ENCODE results near the gene WBP1. TPM values are rescaled to one million over a fixed set of nuclear protein-coding genes. Genes with fewer than 3 reads are reported as not detected.

The WBP1 gene
- polyA plus RNA-seq, 2 of the 4 experiments (the other 2 are of a cell fraction) = 59.0 to 62.6 TPM

DNA sequence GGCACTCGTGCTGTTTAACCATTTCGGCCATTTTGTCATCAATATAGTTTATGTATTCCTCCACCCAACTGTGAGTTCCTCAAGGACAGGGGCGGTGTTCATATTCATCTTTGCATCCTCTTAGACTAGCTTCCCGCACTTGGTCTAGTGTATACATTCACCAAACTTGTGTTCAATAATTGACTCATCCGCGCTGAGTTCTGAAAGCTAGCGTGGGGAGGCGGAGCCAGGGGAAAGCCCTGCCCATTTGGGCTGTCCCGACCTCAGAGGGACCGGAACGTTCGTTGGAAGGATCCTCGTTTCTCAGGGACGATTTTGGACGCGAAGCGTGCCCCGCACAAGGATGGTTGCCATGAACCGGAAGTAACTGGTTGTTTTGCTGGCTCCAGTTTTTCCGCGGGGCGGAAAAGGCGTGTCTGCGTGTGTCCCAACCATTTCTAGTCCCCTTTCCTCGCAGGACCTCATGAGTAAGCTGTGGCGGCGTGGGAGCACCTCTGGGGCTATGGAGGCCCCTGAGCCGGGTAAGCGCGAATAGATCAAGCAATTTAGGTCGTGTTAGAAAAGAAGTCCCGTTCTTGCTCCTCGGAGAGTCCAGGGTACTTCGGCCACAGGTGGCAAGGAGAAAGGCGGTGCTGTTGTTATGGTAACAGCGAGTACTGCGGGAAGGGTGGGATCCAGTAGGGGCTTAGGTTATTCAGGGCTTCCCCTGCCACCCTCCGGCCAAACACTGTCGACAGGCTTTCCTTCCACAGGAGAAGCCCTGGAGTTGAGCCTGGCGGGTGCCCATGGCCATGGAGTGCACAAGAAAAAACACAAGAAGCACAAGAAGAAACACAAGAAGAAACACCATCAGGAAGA, 3.4 kb upstream of the WBP1 start, which contains the start of gene INO80B:
Gene INO80B, plus strand, starts transcription at position 434 of the 858 bp plus-strand sequence. Its CDS starts 30 bp downstream, at position 464.
- Histone ChIP-seq H3K4me3 (peak within 1 kb of the TSS; percentile 67), H3K9me3 (no peaks in the 10 kb centered on the region), H3K27ac (peak within 1 kb of the TSS; percentile 74 to 87), H3K4me1 (peaks cover 24% of the 10 kb centered on the region), H3K4me2 (peak within 1 kb of the TSS; percentile 85)
- ATAC-seq (peak; percentile 54 to 60), FAIRE-seq (peak; percentile 92), DNase-seq (ENCODE audit: low read depth in 1 of 2, low spot score in 1 of 2) (peak; percentile 92 to 99)
- POLR2A ChIA-PET = interaction anchor here (0.7 to 2.2 kb wide), 8 partner anchors 10 to 626 kb away, joined by 3 to 21 read pairs (median 6); partner anchors contain the start of genes CCDC142, DQX1, MOGS and MRPL53
- CTCF ChIA-PET = interaction anchor here (0.6 to 4.6 kb wide), 10 partner anchors 12 to 136 kb away, joined by 3 to 25 read pairs (median 4); partner anchors contain the start of genes CCDC142 and TTC31
- WGBS (ENCODE audit: missing lambda C conversion rate) = 3% methylated on average over 40 of the region's 40 CpGs
- TF ChIP-seq POLR2A (IDR thresholded peaks at IDR 0.05; ENCODE audit: low read length) (peak; percentile 40; the same call in 1 of the 2 replicates), ESRRA (IDR thresholded peaks at IDR 0.05; ENCODE audit: borderline replicate concordance, low read length) (0 out of 2 replicates have a peak, but pooled peaks have one; percentile 41), HOXA7 (CRISPR knock-in tag; IDR thresholded peaks at IDR 0.05) (no peak), EHF (CRISPR knock-in tag; IDR thresholded peaks at IDR 0.05) (no peak), FOXS1 (CRISPR knock-in tag; IDR thresholded peaks at IDR 0.05) (no peak), CBX2 (IDR thresholded peaks at IDR 0.05; ENCODE audit: borderline replicate concordance, low read depth) (no peak), JUNB (IDR thresholded peaks at IDR 0.05) (no peak), CEBPB (IDR thresholded peaks at IDR 0.05) (peak in 1 of 2 experiments; percentile 54; a peak in 1 of 4 replicates), SREBF2 (IDR thresholded peaks at IDR 0.05) (no peak), EP300 (IDR thresholded peaks at IDR 0.05) (no peak), EHMT2 (IDR thresholded peaks at IDR 0.05; ENCODE audit: low read depth) (no peak), CHD4 (IDR thresholded peaks at IDR 0.05; ENCODE audit: borderline replicate concordance) (no peak), ZFP36 (IDR thresholded peaks at IDR 0.05; ENCODE audit: borderline replicate concordance, partially characterized antibody) (peak; percentile 12), RAD21 (conservative IDR thresholded peaks at IDR 0.05 in 1 of 2, IDR thresholded peaks at IDR 0.05 in 1 of 2) (peak in 1 of 2 experiments; percentile 39; a peak in 3 of 5 replicates), FOSL2 (IDR thresholded peaks at IDR 0.05) (no peak), FOSL2 (CRISPR knock-in tag; IDR thresholded peaks at IDR 0.05) (peak; percentile 66), ZC3H11A (IDR thresholded peaks at IDR 0.05) (peak; percentile 38; the same call in 1 of the 2 replicates), HOXB5 (CRISPR knock-in tag; IDR thresholded peaks at IDR 0.05) (peak; percentile 71; the same call in 1 of the 2 replicates), MYC (IDR thresholded peaks at IDR 0.05; ENCODE audit: borderline replicate concordance, low read length) (peak; percentile 89), KDM5A (IDR thresholded peaks at IDR 0.05) (0 out of 2 replicates have a peak, but pooled peaks have one; percentile 59), SMC3 (IDR thresholded peaks at IDR 0.05) (peak; percentile 44), NFE2L2 (conservative IDR thresholded peaks at IDR 0.05; ENCODE audit: low read length) (no peak), TP53 (CRISPR knock-in tag; IDR thresholded peaks at IDR 0.05) (no peak), FOSB (CRISPR knock-in tag; IDR thresholded peaks at IDR 0.05) (no peak), RFX5 (IDR thresholded peaks at IDR 0.05) (peak; percentile 25; the same call in 1 of the 2 replicates), MAZ (IDR thresholded peaks at IDR 0.05; ENCODE audit: borderline replicate concordance, low read depth, low read length) (peak; percentile 58; the same call in 1 of the 2 replicates)
- TF ChIP-seq, protein P1, sequence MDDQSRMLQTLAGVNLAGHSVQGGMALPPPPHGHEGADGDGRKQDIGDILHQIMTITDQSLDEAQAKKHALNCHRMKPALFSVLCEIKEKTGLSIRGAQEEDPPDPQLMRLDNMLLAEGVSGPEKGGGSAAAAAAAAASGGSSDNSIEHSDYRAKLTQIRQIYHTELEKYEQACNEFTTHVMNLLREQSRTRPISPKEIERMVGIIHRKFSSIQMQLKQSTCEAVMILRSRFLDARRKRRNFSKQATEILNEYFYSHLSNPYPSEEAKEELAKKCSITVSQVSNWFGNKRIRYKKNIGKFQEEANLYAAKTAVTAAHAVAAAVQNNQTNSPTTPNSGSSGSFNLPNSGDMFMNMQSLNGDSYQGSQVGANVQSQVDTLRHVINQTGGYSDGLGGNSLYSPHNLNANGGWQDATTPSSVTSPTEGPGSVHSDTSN (IDR thresholded peaks at IDR 0.05) = peak; percentile 65; the same call in 1 of the 2 replicates
- TF ChIP-seq, protein P2, sequence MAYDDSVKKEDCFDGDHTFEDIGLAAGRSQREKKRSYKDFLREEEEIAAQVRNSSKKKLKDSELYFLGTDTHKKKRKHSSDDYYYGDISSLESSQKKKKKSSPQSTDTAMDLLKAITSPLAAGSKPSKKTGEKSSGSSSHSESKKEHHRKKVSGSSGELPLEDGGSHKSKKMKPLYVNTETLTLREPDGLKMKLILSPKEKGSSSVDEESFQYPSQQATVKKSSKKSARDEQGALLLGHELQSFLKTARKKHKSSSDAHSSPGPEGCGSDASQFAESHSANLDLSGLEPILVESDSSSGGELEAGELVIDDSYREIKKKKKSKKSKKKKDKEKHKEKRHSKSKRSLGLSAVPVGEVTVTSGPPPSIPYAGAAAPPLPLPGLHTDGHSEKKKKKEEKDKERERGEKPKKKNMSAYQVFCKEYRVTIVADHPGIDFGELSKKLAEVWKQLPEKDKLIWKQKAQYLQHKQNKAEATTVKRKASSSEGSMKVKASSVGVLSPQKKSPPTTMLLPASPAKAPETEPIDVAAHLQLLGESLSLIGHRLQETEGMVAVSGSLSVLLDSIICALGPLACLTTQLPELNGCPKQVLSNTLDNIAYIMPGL (CRISPR knock-in tag; IDR thresholded peaks at IDR 0.05; ENCODE audit: borderline replicate concordance) = 0 out of 2 replicates have a peak, but pooled peaks have one; percentile 55
- TF ChIP-seq, protein P3, sequence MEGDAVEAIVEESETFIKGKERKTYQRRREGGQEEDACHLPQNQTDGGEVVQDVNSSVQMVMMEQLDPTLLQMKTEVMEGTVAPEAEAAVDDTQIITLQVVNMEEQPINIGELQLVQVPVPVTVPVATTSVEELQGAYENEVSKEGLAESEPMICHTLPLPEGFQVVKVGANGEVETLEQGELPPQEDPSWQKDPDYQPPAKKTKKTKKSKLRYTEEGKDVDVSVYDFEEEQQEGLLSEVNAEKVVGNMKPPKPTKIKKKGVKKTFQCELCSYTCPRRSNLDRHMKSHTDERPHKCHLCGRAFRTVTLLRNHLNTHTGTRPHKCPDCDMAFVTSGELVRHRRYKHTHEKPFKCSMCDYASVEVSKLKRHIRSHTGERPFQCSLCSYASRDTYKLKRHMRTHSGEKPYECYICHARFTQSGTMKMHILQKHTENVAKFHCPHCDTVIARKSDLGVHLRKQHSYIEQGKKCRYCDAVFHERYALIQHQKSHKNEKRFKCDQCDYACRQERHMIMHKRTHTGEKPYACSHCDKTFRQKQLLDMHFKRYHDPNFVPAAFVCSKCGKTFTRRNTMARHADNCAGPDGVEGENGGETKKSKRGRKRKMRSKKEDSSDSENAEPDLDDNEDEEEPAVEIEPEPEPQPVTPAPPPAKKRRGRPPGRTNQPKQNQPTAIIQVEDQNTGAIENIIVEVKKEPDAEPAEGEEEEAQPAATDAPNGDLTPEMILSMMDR (IDR thresholded peaks at IDR 0.05) = no peak
- TF ChIP-seq, protein P4, sequence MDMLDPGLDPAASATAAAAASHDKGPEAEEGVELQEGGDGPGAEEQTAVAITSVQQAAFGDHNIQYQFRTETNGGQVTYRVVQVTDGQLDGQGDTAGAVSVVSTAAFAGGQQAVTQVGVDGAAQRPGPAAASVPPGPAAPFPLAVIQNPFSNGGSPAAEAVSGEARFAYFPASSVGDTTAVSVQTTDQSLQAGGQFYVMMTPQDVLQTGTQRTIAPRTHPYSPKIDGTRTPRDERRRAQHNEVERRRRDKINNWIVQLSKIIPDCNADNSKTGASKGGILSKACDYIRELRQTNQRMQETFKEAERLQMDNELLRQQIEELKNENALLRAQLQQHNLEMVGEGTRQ (IDR thresholded peaks at IDR 0.05) = no peak
- TF ChIP-seq, protein P5, sequence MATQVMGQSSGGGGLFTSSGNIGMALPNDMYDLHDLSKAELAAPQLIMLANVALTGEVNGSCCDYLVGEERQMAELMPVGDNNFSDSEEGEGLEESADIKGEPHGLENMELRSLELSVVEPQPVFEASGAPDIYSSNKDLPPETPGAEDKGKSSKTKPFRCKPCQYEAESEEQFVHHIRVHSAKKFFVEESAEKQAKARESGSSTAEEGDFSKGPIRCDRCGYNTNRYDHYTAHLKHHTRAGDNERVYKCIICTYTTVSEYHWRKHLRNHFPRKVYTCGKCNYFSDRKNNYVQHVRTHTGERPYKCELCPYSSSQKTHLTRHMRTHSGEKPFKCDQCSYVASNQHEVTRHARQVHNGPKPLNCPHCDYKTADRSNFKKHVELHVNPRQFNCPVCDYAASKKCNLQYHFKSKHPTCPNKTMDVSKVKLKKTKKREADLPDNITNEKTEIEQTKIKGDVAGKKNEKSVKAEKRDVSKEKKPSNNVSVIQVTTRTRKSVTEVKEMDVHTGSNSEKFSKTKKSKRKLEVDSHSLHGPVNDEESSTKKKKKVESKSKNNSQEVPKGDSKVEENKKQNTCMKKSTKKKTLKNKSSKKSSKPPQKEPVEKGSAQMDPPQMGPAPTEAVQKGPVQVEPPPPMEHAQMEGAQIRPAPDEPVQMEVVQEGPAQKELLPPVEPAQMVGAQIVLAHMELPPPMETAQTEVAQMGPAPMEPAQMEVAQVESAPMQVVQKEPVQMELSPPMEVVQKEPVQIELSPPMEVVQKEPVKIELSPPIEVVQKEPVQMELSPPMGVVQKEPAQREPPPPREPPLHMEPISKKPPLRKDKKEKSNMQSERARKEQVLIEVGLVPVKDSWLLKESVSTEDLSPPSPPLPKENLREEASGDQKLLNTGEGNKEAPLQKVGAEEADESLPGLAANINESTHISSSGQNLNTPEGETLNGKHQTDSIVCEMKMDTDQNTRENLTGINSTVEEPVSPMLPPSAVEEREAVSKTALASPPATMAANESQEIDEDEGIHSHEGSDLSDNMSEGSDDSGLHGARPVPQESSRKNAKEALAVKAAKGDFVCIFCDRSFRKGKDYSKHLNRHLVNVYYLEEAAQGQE (IDR thresholded peaks at IDR 0.05) = no peak
